NCI-H146 (cell line): ENCODE results near the gene HSPG2.

Experiments
- DNase-seq: peaks from one replicate; lab custom pipeline; 2025; lab: John Stamatoyannopoulos, UW

Gene HSPG2

GRCh38 chr1:21898326-21899200 is 38.5 kb downstream of the HSPG2 start:
- DNase-seq: no peak

GRCh38 chr1:21897844-21898243 is 39.3 kb downstream of the HSPG2 start:
- no peak for DNase-seq

GRCh38 chr1:21896652-21897532 is 40.2 kb downstream of the HSPG2 start:
- no peak for DNase-seq

- DNase-seq: no peak
Observed at GRCh38 chr1:21896026-21896425, 41.1 kb downstream of the HSPG2 start.

- DNase-seq: no peak
Observed at GRCh38 chr1:21894034-21894881, 42.9 kb downstream of the HSPG2 start.

- DNase-seq: no peak
Observed at GRCh38 chr1:21893046-21893805, 43.9 kb downstream of the HSPG2 start.

GRCh38 chr1:21891621-21892479 is 45.3 kb downstream of the HSPG2 start:
- no peak for DNase-seq

GRCh38 chr1:21891081-21891480 is 46.0 kb downstream of the HSPG2 start:
- no peak for DNase-seq

GRCh38 chr1:21888500-21888899 is 48.6 kb downstream of the HSPG2 start:
- no peak for DNase-seq

- no peak for DNase-seq
Observed at GRCh38 chr1:21887796-21888195, 49.3 kb downstream of the HSPG2 start.

GRCh38 chr1:21887216-21887736 is 49.8 kb downstream of the HSPG2 start:
- no peak for DNase-seq

GRCh38 chr1:21886486-21887215 is 50.5 kb downstream of the HSPG2 start:
- DNase-seq: no peak

GRCh38 chr1:21885236-21886037 is 51.7 kb downstream of the HSPG2 start:
- DNase-seq: no peak

- no peak for DNase-seq
Observed at GRCh38 chr1:21884456-21885235, 52.5 kb downstream of the HSPG2 start.

- DNase-seq: no peak
Observed at GRCh38 chr1:21882721-21883415, 54.2 kb downstream of the HSPG2 start.

GRCh38 chr1:21881250-21881649 is 55.9 kb downstream of the HSPG2 start:
- no peak for DNase-seq

GRCh38 chr1:21880619-21880970 is 56.5 kb downstream of the HSPG2 start:
- no peak for DNase-seq
